SK-N-SH treated with all-trans-retinoic acid at 6 μM for 48 hours (cell line): ENCODE measurements around the gene HS6ST3.

Experiments used
- ARNTL ChIP-seq: fragments of 450-650 bp; formaldehyde crosslinking; IDR thresholded peaks from 2 replicates; pipeline ENCODE4 v1.5.0; 2020; ENCODE audit warnings: low read depth, mild to moderate bottlenecking, moderate library complexity, borderline replicate concordance
- RARB ChIP-seq: fragments of 250-450 bp; sonication (Bioruptor Pico); IDR thresholded peaks from 2 replicates; pipeline ENCODE4 v1.8.0; 2021; ENCODE audit warnings: mild to moderate bottlenecking, moderate library complexity
- SNAI2 ChIP-seq: fragments of 250-450 bp; sonication (Bioruptor Pico); IDR thresholded peaks from 2 replicates; pipeline ENCODE4 v1.5.0; 2020; ENCODE audit warnings: mild to moderate bottlenecking, moderate library complexity
- ZNF565 ChIP-seq: fragments of 450-650 bp; formaldehyde crosslinking; conservative IDR thresholded peaks from 2 replicates; pipeline ENCODE4 v1.5.0; 2020; ENCODE audit warnings: low read depth, mild to moderate bottlenecking, moderate library complexity
- ZNF70 ChIP-seq: fragments of 450-650 bp; formaldehyde crosslinking; IDR thresholded peaks from 2 replicates; pipeline ENCODE4 v1.5.0; 2020; ENCODE audit warnings: mild to moderate bottlenecking, moderate library complexity

DNA sequence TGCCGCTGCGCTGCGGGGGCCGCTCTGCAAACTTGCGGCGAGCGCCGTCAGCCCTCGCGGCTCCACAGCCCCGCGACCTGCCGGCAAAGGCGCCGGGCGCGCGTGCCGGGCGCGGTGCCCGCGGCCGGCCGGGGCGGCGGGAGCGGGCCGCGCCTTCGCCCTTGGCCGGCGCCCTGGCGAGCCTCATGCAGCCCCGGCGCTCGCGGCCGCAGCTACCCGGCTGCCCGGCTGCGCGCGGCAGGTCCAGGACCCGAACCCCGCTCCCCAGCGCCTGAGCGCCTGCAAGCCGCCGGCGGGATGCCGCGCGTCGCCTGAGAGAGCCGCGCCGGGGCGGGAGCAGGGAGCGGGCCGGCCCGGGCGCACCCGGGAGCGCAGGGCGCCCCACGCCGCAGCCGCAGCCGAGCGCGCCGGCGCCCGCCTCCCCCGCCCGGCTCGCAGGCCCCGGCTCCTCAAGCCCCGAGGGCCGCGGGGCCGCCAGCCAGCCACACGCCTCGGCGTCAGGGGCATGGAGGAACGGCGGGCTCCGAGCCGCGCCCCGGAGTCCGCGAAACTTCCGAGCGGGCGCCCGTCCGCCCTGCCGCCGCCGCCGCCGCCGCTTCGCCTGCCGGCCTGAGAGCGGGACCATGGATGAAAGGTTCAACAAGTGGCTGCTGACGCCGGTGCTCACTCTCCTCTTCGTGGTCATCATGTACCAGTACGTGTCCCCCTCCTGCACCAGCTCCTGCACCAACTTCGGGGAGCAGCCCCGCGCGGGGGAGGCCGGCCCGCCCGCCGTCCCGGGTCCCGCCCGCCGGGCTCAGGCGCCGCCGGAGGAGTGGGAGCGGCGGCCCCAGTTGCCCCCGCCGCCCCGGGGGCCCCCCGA lies 564 bp downstream of the HS6ST3 start:
- TF ChIP-seq SNAI2 (CRISPR knock-in tag) (no peak), RARB (CRISPR knock-in tag) (no peak), ARNTL (CRISPR knock-in tag) (no peak), ZNF565 (CRISPR knock-in tag) (no peak), ZNF70 (no peak)
